Putamen (tissue), 1 donor: Measurements from ENCODE around the gene ZBTB1.

Source experiments
- DNase-seq: peaks from one replicate; pipeline ENCODE4 v3.0.0-alpha.2; 2016; ENCODE audit warnings: low spot score

Gene ZBTB1

GRCh38 chr14:64572386-64573104 lies 68.0 kb downstream of the ZBTB1 start:
- DNase-seq: no peak

GRCh38 chr14:64573109-64573508 lies 68.5 kb downstream of the ZBTB1 start:
- peak; percentile 94 for DNase-seq
